Ovary (tissue), 3 donors: ENCODE results near the gene CAB39L.

Experiments
- CTCF ChIP-seq, 3 donors: fragments of 450-650 bp in 2 of 3; fragments of 200-600 bp in 1 of 3; IDR thresholded peaks; one replicate each; pipeline versions ENCODE4 v1.5.1 to v1.8.0; 2016 to 2022; ENCODE audit warnings: antibody characterized with exemption in 3 of 3, mild to moderate bottlenecking in 1 of 3
- POLR2A ChIP-seq: fragments of 450-650 bp; IDR thresholded peaks from one replicate; pipeline ENCODE4 v1.6.1; 2017; ENCODE audit warnings: antibody characterized with exemption, mild to moderate bottlenecking, moderate library complexity
- donor health status: DM: no; HTN: no; CAD: no.

- TF ChIP-seq POLR2A (no peak), CTCF (IDR thresholded peaks at IDR 0.05) (no peak)
Observed at GRCh38 chr13:49448753-49449152, 4.9 kb upstream of the CAB39L start.
